Endometrium (tissue), 2 donors: ENCODE results near the gene NCKAP1.
"Not testable (repeated sequence)": the region's sequence is repeated elsewhere in the genome, so short reads cannot be mapped to it uniquely, and the experiment has no call there.

Experiments used
- FAIRE-seq: peaks from 2 replicates; lab custom pipeline; 2012; peaks lifted over from hg19 to GRCh38; lab: Jason Lieb, UNC
- donor health status: control.
- donor health status: control.

The NCKAP1 gene

DNA sequence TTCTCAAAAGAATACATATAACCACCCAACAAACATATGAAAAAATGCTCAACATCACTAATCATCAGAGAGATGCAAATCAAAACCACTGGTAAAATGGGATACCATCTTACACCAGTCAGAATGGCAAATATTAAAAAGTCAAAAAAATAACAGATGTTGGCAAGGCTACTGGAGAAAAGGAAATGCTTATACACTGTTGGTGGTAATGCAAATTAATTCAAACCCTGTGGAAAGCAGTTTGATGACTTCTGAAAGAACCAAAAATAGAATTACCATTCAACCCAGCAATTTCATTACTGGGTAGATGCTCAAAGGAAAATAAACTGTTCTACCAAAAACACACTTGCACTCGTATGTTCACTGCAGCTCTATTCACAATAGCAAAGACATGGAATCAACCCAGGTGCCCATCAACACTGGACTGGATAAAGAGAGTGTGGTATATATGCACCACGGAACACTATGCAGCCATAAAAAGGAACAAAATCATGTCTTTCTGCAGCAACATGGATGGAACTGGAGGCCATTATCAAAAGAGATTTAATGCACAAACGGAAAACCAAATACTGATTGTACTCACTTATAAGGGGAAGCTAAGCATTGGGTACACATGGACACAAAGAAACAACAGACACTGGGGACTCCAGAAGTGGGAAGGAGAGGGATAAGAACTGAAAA is 38.8 kb downstream of the NCKAP1 start:
- no peak for FAIRE-seq

DNA sequence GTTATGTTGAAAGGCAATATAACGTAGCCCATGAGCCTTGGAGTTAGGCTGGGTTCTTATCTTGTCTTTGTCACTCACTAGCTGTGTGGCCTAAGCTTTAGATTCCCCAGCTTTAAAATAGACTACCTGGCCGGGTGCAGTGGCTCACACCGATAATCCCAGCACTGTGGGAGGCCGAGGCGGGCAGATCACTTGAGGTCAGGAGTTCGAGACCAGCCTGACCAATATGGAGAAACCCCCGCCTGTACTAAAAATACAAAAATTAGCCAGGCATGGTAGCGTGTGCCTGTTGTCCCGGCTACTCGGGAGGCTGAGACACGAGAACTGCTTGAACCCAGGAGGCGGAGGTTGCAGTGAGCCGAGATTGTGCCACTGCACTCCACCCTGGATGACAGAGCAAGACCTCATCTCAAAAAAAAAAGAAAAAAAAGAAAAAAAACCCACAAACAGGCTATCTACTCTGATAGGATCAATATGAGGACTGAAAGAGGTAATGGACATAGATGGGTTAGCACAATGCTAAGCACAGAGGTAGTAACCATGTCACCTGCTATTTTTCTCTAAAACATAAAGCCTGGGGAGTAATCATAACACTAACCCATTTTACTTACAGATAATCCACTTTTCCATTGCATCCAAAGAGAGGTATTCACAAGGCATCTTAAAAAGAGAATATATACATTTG is 43.9 kb downstream of the NCKAP1 start:
- no peak for FAIRE-seq

DNA sequence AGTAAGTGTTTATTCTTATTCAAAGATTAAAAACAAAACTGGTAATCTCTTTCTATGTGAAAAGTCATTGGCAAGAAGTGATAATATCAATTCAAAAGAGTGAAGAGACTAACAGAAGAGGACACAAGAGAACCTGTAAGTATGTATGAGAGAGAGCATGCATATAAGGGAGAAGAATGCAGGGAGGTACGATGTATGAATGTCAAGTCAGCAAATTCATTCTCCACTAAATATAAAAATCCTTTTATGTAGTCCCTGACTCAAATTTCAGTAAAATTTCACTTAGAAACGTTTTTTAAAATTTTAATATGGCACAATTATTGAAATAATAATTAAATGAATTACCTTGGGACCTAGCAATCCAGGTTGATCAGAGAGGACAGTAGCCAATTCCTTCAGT is 55.3 kb downstream of the NCKAP1 start:
- FAIRE-seq, result no peak

DNA sequence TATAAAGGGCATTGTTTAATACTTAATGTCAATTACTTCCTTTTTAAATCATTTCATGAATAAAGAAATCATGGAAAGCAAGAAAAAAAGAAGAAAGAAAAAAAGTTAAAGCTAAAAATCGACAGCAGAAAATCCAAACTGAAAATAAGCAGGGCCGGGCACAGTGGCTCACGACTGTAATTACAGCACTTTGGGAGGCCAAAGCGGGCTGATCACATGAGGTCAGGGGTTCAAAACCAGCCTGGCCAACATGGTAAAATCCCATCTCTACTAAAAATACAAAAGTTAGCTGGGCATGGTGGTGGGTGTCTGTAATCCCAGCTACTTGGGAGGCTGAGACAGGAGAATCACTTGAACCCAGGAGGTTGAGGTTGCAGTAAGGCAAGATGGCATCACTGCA is 56.8 kb downstream of the NCKAP1 start:
- not testable (repeated sequence) for FAIRE-seq

DNA sequence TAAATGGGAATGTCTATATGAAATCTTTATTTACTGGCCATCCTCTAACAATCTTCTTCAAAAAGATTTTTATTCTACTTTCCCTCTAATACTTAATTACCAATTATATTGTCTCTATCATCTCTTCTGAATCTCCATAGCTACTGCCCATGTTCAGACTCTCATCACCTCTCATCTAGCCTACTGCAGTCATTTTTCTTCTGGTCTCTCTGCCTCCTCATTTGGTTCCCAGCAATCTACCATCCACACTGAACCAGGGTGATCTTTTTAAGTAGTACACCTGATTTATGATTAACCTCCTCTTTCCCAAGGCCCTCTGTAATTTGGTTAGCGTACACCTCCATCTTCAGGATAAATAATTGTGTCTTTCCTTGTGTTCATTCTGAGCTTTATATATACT is 57.6 kb downstream of the NCKAP1 start:
- FAIRE-seq, result no peak

DNA sequence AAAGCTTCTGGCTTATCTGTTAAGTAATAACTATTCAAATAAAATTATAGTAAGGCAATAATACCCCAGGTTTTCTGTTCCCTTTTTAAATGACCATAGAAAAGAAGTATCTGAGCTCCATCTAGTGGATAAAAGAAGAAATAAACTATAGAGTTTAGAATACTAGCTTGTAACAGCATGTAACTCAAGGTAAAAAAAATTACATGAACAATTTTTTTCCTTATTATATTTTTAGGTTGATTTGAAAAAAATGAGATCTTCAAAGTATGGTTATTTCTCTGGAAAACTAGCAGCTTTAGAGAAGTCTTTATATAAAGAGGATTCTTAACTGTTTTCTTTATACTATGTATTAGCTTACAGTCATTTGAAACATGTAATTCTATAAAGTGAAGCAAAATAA is 58.1 kb downstream of the NCKAP1 start:
- FAIRE-seq, result peak; percentile 97

DNA sequence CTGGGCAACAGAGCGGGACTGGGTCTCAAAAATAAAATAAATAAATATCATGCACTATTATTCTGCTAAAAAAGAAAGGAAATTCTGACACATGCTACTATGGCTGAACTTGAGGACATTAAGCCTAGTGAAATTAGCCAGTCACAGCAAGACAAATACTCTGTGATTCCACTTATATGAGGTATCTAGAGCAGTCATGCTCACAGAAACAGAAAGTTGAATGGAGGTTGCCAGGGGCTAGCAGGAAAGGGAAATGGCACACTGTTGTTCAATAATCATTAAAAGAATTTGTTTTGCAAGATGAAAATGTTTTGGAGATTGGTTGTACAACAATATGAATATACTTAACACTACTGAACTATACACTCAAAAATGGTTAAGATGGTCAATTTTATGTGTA is 60.8 kb downstream of the NCKAP1 start:
- FAIRE-seq, result no peak

DNA sequence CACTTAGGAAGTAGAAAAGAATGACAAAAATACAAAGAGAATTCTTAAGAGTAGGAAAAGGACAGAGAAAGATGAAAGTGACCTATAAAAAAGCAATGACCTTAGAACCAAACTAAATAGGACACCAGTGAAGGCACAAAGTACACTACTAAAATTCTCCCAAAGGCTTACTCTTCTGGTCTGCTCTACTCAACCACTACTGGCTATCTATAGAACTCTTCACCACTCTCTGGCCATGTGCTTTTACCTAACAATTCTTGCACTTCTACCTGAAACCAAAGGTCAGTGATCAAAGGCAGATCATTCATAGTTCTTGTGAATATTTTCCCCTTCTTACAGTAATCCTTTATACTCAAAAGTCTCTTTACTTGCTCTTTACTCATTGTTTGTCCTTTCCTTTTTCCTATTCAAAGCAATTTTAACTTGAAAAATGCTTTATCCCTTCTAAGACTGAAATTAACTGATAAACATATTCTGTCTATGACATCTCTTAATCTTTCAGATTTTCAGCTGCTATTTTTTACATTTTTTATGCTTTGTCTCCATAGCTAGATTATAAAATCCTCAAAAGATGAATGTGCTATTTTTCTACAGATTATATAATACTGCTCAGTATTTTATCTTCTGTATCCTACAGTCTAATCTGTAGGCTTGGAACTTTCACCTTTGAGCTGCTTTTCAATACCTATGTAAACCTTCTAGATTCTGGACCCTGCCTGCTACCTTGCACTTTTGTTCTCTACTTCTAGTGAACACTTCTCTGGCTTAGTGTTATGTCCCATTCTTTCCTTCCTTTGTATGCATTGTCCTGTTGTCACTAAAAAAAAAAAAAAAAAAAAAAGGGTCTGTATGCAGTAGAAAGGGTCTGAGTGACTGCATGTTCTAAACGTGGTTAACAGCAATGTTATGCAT is 64.6 kb downstream of the NCKAP1 start:
- no peak for FAIRE-seq

DNA sequence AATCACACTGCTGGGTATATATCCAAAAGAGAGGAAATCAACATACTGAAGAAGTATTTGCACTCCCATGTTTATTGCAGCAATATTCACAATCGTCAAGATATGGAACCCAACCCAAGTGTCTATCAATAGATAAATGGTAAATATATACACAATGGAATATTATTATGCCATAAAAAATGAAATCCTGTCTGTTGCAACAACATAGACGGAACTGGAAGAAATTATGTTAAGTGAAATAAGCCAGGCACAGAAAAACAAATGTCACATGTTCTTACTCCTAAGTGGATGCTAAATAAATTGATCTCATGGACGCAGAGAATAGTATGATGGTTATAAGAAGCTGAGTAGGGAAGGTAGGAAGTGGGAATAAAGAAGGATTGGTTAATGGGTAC is 65.7 kb downstream of the NCKAP1 start:
- no peak for FAIRE-seq

DNA sequence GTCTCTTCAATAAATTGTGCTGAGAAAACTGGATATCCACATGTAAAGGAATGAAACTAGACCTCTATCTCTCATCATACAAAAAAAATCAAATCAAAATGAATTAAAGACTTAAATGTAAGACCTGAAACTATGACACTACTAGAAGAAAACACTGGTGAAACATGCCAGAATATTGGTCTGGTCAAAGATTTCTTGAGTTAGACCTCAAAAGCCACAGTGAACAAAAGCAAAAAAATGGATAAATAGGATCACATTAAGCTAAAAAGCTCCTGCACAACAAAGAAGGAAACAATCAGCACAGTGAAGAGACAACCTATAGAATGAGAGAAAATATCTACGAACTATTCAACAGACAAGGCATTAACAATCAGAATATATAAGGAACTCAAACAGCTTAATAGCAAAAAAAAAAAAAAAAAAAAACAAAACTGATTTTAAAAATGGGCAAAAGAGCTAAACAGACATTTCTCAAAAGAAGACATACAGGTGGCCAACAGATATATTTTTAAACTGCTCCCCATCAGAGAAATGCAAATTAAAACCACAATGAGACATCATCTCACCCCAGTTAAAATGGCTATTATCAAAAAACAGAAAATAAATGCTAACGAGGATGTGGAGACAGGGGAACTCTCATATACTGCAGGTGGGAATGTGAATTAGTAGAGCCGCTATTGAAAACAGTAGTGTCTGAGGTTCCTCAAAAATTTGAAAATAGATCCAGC is 66.3 kb downstream of the NCKAP1 start:
- FAIRE-seq, result no peak

DNA sequence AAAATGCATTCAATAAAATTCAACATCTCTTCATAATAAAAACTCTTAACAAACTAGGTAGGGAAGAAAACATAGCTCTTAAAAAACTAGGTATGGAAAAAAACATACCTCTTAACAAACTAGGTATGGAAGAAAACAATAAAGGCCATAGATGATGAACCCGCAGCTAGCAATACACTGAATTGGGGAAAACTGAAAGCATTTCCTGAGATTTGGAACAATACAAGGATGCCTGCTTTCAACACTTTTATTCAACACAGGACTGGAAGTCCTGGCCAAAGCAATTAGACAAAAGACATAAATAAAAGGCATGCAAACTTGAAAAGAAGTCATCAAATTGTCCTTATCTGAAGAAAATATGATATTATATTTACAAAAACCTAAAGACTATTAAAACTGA is 67.8 kb downstream of the NCKAP1 start:
- no peak for FAIRE-seq

DNA sequence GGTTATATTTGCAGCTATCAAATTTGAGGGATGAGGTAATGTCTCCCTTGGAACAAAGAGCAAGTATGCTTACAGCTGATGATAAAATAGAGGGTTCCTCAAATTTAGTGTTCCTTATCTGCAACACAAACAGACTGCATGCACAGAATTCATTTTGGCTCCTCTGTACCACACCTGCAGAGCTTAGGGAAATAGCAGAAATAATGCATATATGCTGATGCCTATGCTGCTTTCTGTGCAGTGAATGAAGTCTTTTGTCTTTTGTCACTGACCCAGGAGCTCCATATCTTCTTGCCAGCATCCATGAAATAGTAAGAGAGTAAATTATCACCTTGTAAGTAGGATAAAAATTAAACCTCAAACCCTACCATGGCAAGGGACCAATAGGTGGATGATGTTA is 69.8 kb downstream of the NCKAP1 start:
- FAIRE-seq, result no peak

DNA sequence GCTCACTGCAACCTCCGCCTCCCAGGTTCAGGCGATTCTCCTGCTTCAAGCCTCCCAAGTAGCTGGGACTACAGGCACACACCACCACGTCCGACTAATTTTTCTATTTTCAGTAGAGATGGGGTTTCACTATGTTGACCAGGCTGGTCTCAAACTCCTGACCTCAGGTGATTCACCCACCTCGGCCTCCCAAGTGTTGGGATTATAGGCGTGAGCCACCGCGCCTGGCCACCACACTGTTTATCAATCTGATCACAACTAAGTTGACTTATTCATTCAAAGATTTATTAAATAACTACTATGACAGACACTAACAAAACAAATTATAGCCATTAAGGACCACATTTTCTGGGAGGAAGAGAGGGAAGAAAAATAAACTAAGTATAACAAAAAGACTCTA is 71.9 kb downstream of the NCKAP1 start:
- not testable (repeated sequence) for FAIRE-seq

DNA sequence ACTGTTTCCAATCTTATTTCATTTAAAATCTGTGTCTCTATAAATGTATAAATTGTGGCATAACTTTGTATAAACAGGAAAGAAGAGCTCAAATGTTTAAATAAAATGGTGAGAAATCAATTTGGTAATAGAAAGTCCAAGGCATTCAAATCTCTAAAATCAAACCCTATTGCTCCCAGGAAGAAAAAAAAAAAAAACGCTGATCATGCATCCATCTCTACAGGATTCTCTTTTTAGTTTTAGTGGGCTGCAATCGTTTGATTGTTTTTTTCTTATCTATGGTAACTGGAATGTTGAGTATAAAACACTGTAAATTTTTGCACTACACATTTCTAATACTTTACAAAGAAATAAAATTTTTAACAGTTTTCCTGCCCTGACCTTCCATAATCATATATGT is 75.6 kb downstream of the NCKAP1 start:
- FAIRE-seq, result peak; percentile 31

DNA sequence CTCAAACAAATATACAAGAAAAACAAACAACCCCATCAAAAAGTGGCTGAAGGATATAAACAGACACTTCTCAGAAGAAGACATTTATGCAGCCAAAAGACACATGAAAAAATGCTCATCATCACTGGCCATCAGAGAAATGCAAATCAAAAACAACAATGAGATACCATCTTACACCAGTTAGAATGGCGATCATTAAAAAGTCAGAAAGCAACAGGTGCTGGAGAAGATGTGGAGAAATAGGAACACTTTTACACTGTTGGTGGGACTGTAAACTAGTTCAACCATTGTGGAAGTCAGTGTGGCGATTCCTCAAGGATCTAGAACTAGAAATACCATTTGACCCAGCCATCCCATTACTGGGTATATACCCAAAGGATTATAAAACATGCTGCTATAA is 77.4 kb downstream of the NCKAP1 start:
- not testable (repeated sequence) for FAIRE-seq

DNA sequence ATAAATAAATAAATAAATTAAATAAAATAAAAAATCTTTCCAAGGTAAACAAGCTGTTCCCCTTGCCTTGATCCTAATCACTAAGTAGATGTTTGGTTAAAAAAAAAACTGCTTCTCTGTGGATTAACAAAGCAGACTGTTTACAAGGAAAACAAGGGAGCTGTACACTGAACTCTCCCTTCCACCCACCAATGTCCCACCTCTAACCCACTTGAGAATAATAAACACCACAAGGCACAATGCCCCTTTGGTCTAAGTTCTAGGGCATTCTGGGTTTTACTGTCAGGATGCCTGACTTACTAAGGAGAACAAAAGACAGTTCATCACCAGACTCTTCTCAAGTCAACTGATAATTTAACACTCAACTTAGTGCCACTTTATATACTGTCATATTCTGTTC is 83.5 kb downstream of the NCKAP1 start:
- FAIRE-seq, result no peak

DNA sequence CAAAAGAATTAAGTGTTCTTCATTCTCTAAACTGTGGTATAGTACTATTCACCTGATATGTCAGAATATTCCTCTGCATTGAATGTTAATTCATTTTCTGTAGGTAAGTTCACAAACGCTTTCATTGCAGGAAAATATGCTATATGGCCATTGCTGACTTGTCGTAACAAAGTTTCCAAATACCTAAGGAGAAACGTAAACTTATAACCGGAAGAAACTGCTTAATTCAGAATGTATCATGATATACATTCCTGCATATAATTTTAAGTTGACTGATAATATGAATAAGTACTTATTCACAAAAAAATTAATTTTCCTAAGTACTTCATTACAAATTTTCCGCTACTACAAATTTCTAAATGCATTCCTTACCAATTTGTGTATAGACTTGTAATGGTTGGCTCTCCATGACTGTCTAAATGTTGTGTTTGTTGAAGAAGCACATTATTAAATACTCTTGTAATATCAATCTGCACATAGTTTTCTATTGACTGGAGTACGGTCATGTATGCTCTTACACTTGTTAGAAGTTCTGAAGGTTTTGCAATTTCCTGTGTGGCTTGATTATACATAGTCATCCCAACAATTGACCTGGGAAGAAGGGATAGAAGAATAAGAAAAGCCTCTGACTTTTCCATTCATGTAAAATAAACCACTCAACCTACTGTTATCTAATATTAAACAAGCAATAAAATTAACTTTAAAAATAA is 85.4 kb downstream of the NCKAP1 start:
- no peak for FAIRE-seq

DNA sequence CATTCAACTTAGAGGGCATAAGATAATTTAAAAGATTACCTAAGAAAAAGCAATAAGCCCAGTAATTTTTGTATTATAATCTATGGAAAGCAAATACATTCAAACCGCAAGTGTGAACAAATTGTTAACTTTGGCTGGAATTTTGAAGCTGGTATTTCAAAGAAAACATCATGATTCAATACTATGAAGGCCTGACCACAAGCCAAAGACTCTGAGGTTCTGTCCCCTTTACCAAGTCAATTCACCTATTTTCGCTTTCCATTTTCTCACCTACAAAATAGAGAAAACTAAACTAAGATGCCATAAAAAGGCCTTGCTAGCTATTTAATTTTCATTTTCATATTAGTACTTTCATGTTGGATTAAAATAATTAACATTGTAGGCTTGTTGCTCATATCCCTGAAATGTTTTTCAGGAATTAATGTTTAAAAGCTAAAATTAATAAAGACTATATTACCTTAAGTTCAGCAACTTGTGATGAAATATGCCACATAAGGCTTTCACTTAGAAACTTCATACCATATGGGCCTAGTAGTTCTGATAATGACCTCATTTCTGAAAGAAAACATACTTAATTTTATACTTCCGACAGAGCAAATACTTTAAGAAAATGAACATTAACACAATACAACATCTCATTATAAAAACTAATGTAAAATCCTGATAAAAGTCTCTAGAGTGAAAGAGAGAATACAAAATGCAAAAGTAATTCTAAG is 86.2 kb downstream of the NCKAP1 start:
- FAIRE-seq, result no peak

DNA sequence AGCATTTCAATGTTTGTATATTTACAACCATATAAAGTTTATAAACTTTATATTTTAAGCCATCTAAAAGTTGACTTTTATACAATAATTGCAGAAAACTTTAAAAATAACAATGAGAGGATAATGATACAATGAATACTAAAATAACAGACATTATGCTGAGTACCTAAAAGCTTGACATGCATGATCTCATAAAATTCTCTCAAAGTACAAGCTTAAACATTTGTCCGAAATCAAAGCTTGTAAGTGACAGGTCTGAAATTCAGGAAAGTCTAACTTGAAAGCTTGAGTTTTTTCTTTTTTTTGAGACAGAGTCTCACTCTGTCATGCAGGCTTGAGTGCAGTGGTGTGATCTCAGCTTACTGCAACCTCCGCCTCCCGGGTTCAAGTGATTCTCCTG is 87.7 kb downstream of the NCKAP1 start:
- no peak for FAIRE-seq

DNA sequence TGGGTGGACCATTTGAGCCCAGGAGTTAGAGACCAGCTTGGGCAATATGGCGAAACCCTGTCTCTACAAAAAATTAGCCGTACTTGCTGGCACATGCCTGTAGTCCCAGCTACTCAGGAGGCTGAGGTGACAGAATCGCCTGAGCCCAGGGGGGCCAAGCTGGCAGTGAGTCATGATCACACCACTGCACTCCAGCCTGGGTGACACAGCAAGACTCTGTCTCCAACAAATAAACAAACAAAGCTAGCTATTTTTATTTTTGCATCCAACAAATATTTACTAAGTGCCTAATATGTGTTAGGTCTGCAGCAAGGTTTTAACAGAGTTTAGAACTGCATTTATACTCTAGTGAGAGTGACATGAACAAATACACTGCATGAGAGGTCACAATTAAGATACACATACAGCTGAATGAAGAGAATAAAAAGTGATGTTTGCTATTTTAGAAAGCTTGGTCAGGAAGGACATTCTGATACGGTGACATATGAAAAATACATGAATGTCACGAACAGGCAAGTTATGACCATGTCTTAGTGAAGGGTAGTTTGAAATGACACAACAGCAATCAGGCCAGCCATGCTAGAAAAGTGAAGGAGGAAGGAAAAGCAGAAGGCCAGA is 88.6 kb downstream of the NCKAP1 start:
- FAIRE-seq, result no peak

DNA sequence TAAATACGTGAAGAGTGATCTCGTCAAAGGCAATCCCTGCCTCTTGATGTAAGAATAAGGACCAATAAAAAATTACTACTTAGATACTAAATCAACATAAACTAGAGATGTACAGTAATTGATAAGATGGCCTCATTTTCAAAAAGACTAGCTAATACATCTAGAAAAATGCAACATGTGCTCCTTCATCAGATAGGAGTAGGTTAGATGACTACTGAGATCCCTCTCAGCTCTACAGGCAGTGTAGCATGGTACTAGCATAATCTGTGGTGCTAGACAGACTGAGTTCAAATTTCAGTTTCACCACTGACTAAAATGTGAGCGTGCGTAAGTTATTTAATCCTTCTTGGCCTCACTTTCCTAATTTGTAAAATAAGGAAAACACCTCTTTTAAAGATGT is 89.2 kb downstream of the NCKAP1 start:
- no peak for FAIRE-seq
